HG03354 (cell line): ENCODE data around the gene SIM2.

Source experiments
- ATAC-seq: cut with Tn5 transposase; IDR thresholded peaks from one replicate; pipeline ENCODE4 v1.9.1; 2021; ENCODE audit warnings: mild to moderate bottlenecking; ENCODE audit not compliant: unreplicated experiment, poor library complexity, severe bottlenecking

Gene SIM2

GRCh38 chr21:36709030-36709867 lies 10.3 kb downstream of the SIM2 start:
- ATAC-seq, result no peak

DNA sequence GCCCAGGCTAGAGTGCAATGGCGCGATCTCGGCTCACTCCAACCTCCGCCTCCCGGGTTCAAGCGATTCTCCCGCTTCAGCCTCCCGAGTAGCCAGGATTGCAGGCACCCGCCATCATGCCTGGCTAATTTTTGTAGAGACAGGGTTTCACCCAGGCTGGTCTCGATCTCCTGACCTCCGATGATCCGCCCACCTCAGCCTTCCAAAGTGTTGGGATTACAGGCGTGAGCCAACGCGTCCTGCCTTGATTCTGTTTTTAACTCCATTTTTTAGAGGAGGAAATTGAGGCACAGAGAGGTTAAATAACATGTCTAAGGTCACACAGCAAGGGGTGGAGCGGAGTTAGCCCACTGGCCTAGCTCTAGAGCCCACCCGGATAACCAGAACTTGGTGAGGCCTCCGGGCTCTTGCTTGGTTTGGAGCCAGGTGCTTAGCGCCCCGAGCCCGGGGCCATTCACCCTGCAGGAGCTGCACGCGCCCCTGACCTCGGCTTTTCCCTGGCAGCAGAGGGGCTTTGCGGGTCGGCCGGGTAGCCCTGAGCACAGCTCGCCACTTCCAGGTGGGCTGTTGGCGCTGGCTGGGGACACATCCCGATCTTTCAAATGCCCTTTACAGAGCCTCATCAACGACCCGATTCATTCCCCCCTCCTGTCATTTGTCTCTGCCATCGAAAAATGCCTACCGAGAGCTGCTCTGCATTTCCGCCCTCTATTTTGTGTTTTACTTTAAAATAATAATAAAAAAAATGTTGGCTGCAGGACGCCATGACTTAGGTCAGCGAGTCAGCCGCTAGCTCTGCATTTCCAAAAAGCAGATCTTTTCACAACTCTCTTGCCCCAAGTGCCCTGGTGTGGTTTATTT lies 11.2 kb downstream of the SIM2 start:
- no peak for ATAC-seq

- no peak for ATAC-seq
These were observed 11.8 kb downstream of the SIM2 start for GRCh38 chr21:36710729-36711048.

DNA sequence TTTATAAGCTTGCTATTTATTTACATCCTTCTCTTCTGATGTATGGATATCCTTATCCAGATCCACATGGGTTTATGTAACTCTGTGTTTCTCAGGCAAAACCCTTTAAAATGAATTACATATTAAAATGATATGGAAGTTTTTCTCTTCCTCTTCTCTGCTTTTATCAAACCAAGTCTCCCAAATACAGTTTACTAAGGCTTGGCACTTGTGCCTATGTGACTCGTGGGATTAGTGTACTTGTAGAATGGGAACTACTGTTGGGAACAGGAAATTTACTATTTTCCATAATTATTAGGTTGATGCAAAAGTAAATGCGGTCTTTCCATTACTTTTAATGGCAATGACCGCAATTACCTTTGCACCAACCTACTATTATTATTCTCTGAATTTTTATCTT lies 14.8 kb downstream of the SIM2 start:
- ATAC-seq, result no peak

GRCh38 chr21:36716387-36716786 lies 17.5 kb downstream of the SIM2 start:
- ATAC-seq, result no peak

DNA sequence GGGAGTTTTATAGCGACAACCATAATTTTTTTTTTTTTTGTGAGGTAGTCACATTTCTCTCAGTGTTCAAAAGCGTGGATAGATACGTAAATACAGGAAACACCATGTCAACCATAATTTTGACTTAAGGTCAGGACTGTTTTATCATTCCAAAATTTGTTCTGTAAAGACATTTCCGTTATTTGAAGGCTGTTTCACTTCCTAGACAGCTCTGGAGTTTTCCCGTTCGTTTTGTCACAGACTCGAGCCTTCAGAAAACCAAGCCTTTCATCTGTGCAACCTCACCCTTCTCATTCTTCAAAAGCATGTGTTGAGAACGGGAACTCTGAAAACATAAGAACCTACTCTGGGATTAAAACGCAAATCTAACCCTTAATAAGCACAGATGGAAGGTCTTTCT lies 17.9 kb downstream of the SIM2 start:
- no peak for ATAC-seq

DNA sequence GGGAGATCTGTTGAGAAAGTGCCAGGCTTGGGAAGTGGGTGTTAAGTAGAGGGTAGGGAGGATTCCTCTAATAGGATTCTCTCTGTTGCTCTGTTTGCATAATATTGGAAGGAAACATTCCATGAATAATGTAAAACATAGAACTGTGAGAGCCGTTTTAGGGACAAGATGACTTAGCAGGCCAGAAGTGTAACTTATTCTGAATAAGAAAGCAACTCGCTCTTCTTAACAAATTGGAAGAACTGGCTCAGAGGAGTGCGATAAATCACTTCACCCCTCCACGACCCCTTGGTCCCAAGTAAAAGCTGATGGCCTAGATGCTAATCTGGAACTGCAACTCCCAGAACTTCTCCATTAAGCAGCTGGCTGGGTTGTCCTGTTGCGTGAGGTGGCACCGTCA lies 19.1 kb downstream of the SIM2 start:
- no peak for ATAC-seq

DNA sequence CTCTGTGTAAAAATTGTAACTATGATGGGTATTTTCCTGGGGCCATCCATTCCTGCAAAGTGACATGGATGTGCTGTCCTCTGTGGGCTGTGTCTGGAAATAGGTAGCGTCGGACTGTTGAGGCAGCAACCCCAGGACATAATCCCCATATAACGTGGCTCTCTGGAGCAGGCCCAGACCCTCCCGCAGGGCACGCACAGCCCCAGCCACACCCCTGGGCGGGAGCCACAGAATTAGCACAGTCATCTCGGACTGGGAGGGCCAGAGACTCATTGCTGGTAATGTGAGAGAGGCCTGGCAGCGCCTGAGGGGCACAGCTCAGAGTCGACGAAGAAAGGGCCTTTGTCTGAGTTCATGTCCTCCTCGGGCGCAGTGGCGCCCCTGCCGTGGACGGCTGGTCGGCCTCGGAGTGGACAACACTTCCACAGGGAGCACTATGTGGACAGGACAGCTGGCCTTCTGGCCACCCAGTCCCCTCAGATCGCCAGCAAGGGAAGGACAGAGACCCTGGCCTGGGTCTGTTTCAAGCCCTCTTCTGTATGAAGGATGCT lies 20.1 kb downstream of the SIM2 start:
- ATAC-seq, result no peak

- no peak for ATAC-seq
These were observed 20.7 kb downstream of the SIM2 start for GRCh38 chr21:36719614-36720013.

GRCh38 chr21:36721817-36722216 lies 22.9 kb downstream of the SIM2 start:
- ATAC-seq, result no peak

DNA sequence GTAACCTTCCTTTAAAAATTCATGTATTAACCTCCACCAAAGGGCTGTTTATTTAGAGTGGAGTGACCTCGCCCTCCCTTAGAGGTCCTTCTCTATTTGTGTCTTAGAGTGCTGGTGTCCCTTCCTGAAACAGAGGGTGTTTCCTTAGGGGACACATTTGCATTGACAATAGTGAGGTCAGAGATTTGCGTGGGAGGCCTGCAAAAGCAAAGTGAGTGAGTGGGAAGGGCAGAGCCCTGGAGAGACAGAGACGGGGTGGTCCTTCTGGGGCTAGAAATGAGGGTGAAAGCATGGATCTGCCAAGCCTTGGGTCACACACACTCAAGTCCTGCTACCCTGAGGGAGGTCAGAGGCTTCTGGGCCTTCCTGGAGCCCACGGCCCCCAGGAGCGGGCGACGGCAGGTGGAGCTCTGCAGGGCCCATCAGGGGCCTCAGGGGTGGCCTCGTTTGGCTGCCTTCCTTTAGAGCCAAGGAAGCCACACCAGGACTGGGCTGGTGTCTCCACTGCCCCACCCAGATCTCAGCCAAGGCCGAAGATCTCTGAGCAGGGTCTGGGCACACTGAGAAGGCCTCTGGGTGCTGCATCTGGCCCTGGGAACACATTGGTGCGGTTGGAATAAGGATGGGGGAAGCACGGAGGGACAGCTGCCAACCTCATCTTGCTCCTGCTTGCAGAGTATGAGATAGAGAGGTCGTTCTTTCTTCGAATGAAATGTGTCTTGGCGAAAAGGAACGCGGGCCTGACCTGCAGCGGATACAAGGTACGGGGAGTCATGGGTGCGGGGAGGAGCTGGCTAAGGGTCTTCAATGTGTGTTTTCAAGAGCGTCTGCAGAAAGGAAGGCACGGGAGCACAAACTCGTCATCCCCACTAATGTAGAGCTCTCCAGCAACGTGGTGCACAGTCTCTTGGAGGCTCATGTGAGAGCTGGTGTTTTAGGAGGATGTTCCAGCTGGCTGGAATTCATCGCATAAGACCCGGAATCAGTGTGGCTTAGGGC lies 23.8 kb downstream of the SIM2 start:
- no peak for ATAC-seq

DNA sequence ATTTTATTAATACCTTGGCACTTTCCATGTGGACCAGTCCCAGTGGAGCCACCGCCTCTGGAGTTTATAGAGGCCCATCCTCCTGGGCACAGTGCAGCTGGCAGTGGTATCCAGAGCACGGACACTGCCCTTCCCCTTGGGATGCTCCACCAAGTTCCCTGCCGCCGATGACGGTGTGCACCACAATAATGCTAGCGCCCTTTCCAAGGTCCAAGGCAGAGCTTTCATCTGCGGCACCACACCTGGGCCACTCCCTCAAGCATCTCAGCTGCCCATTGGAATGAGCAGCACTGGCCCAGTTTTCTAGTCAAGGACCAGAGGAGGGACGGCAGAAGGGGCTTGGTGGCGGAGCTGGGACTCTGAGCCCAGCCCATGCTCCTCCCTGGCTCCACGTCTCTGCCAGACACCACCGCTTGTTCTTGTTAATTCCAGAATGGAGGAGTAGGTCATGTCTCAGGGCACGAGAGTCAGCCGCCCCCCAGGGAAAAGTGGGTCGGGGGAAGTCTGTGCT lies 24.5 kb downstream of the SIM2 start:
- no peak for ATAC-seq

DNA sequence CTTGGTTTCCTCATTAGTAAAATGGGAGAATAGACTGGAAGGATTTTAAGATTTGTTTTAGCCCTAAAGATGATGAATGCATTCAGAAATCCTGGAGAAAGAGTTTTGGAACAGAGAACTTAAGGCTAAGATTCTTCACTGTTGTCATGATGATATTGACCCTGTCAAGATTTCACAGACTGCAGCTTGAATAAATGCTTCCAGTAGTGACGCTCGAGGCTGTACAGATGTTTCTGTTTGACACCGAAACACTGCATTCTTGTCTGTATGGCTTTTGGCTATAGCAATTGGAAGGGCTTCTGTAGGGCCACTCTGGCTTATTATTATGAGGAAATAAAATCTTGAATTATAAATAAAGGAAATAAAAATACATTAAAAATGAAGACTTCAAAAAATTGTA lies 25.7 kb downstream of the SIM2 start:
- no peak for ATAC-seq

DNA sequence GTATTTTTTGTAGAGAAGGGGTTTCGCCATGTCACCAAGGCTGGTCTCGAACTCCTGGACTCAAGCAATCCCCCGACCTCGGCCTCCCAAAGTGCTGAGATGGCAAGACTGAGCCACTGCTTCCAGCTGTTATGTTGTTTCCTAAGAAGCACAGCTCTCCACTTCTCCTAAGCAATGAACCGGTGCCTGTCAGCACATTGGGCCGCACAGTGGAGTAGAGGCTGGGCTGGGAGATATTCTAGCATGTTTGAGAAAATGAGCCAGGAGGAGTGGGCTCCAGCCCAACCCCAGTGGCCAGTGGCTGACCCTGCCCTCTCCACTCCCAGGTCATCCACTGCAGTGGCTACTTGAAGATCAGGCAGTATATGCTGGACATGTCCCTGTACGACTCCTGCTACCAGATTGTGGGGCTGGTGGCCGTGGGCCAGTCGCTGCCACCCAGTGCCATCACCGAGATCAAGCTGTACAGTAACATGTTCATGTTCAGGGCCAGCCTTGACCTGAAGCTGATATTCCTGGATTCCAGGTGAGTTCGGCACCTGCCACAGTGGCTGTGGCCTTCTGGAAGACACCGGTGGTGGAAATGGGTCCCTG lies 27.0 kb downstream of the SIM2 start:
- ATAC-seq, result no peak

- ATAC-seq, result no peak
These were observed 29.0 kb downstream of the SIM2 start for GRCh38 chr21:36727866-36728265.

DNA sequence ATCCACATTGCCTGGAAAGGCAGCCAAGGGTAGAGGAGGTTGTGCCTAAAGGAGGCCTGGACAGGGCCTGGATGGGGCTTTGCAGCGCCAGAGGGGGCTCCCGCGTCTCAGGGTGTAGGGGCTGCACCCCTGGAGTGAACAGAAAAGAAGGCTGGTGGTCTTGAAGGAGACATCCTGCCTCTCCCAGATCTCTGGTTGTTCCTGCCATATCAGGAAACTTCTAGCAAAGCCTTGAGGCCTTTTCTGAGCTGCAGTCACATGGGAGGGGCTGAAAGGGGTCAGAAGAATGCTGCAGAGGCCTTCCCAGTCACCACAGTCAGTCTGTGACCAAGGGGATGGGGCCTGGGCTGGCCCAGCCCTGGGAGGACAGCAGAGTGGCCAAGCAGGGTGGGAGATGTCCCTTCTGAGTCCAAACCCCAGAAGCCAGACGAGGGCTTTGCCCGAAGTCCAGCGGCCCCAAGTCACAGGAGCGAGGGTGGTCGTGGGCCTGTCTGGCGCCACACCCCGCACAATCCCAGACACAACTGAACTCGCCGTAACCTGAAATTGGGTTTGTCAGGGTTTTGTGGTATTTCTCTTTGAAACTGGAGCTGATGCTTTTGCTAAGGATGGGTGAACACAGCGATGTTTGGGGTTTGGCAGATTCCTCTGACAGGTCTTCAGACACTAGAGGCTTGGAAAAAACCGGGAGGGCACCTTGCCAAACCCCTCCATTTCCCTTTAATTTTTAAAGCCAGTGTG lies 29.6 kb downstream of the SIM2 start:
- no peak for ATAC-seq

- ATAC-seq, result no peak
These were observed 30.5 kb downstream of the SIM2 start for GRCh38 chr21:36729310-36729970.
